K562 (cell line): Measurements from ENCODE around the gene ACO2. TPM values are rescaled to one million over a fixed set of nuclear protein-coding genes. Genes with fewer than 3 reads are reported as not detected.

ENCODE experiments used
- ATAC-seq: fragments of 200-7000 bp; cut with Tn5 transposase; 3 replicates; pipeline ENCODE4 v1.9.1; 2020; ENCODE audit warnings: moderate library complexity
- BruUV-seq: library from RNA; stranded (reverse); fragments of 400-500 nt; replicated peaks from 2 replicates; lab custom pipeline; 2021; lab: Mats Ljungman, UMichigan
- CTCF ChIA-PET: fragments of 300-600 bp; formaldehyde crosslinking; extraction: SDS; loops from one replicate; lab custom pipeline; 2021; ENCODE audit warnings: low intra/inter-chr PET ratio; lab: Yijun Ruan, JAX
- POLR2A ChIA-PET: fragments of 300-600, 350-650 bp; sonication (Branson Sonifier 250); formaldehyde crosslinking; extraction: SDS; loops from one replicate; lab custom pipeline; 2021; ENCODE audit warnings: antibody characterized with exemption, inconsistent platforms; lab: Yijun Ruan, JAX
- DNase-seq, 4 experiments: peaks; one replicate each; pipeline versions ENCODE4 v3.0.0 to v3.0.0-alpha.2; 2011 to 2018; ENCODE audit warnings: low spot score in 3 of 4, mixed read lengths in 3 of 4; ENCODE audit errors: extremely low read depth in 1 of 4
- FAIRE-seq: peaks from 2 replicates; lab custom pipeline; 2011; peaks lifted over from hg19 to GRCh38; lab: Jason Lieb, UNC
- H2AFZ ChIP-seq: 2 replicates; pipeline ENCODE4 v1.6.0; 2011; ENCODE audit warnings: low read depth, low read length, control low read depth, inconsistent platforms
- H3K27ac ChIP-seq: fragments of 200-600 bp; 3 replicates; pipeline ENCODE4 v1.8.0; 2011; ENCODE audit warnings: low read depth, mild to moderate bottlenecking, control low read depth, inconsistent platforms, low read length, moderate library complexity, mixed read lengths; ENCODE audit errors: extremely low read depth
- H3K27me3 ChIP-seq, 2 experiments: fragments of 300-600 bp in 1 of 2; 2 replicates in 1 of 2; 3 replicates in 1 of 2; pipeline versions ENCODE4 v1.6.0 to v1.8.0; 2011; ENCODE audit warnings: inconsistent platforms in 2 of 2, low read length in 2 of 2, mild to moderate bottlenecking in 1 of 2, mixed read lengths in 1 of 2, moderate library complexity in 1 of 2; ENCODE audit not compliant: control insufficient read depth in 2 of 2, insufficient read depth in 2 of 2
- H3K36me3 ChIP-seq: fragments of 300-600 bp; 3 replicates; pipeline ENCODE4 v1.8.0; 2011; ENCODE audit warnings: mild to moderate bottlenecking, low read length, inconsistent platforms; ENCODE audit not compliant: control insufficient read depth, insufficient read depth
- H3K4me1 ChIP-seq, 2 experiments: fragments of 200-600 bp in 1 of 2; replicated peaks in 1 of 2; 2 replicates in 1 of 2; 3 replicates in 1 of 2; pipeline versions ENCODE4 v1.5.1 to v1.8.0; 2011; ENCODE audit warnings: inconsistent platforms in 2 of 2, low read length in 2 of 2, mild to moderate bottlenecking in 1 of 2, mixed read lengths in 1 of 2, moderate library complexity in 1 of 2; ENCODE audit not compliant: control insufficient read depth in 2 of 2, insufficient read depth in 2 of 2
- H3K4me2 ChIP-seq: 2 replicates; pipeline ENCODE4 v1.6.1; 2011; ENCODE audit warnings: low read length, control low read depth, inconsistent platforms, mixed read lengths; ENCODE audit not compliant: insufficient read depth
- H3K4me3 ChIP-seq: fragments of 200-600 bp; sonication (generic), shearing (Covaris generic); 2 replicates; pipeline ENCODE4 v1.5.1; 2016; ENCODE audit warnings: control low read depth, inconsistent platforms
- H3K79me2 ChIP-seq: fragments of 200-600 bp; 3 replicates; pipeline ENCODE4 v1.8.0; 2011; ENCODE audit warnings: low read length, inconsistent platforms; ENCODE audit not compliant: control insufficient read depth, insufficient read depth
- H3K9ac ChIP-seq, 2 experiments: 2 replicates each; pipeline versions ENCODE4 v1.6.0 to v1.6.1; 2011; ENCODE audit warnings: low read depth in 2 of 2, low read length in 2 of 2, control low read depth in 1 of 2, inconsistent platforms in 1 of 2, mild to moderate bottlenecking in 1 of 2, mixed read lengths in 1 of 2; ENCODE audit not compliant: insufficient read depth in 1 of 2
- H3K9me1 ChIP-seq: one replicate; pipeline ENCODE4 v1.6.0; 2011; ENCODE audit warnings: inconsistent platforms, mild to moderate bottlenecking, low read length, moderate library complexity; ENCODE audit not compliant: control insufficient read depth, insufficient read depth
- H3K9me3 ChIP-seq: replicated peaks from 2 replicates; pipeline ENCODE4 v1.5.1; 2011; ENCODE audit warnings: low read depth, low read length, inconsistent platforms; ENCODE audit not compliant: control insufficient read depth, insufficient read depth
- H4K20me1 ChIP-seq: replicated peaks from 2 replicates; pipeline ENCODE4 v1.6.1; 2011; ENCODE audit warnings: low read length, inconsistent platforms, mixed read lengths; ENCODE audit not compliant: control insufficient read depth, insufficient read depth
- DMBX1 ChIP-seq: fragments of 250-450 bp; sonication (Bioruptor Pico); IDR thresholded peaks from 2 replicates; pipeline ENCODE4 v1.8.0; 2022; ENCODE audit warnings: inconsistent platforms, mild to moderate bottlenecking, moderate library complexity, borderline replicate concordance
- ETV1 ChIP-seq: fragments of 450-650 bp; conservative IDR thresholded peaks from 2 replicates; pipeline ENCODE4 v1.6.1; 2016; ENCODE audit warnings: missing genetic modification characterization, control low read depth, low read depth, missing compliant biosample characterization
- RBBP5 ChIP-seq: fragments of 200-600 bp; sonication (generic); IDR thresholded peaks from 2 replicates; pipeline ENCODE4 v1.6.1; 2012; ENCODE audit warnings: borderline replicate concordance, mild to moderate bottlenecking, low read length, control low read depth, inconsistent platforms; ENCODE audit not compliant: insufficient read depth, poor library complexity, severe bottlenecking
- RBM39 ChIP-seq: fragments of 200-400 bp; formaldehyde crosslinking; optimal IDR thresholded peaks from 2 replicates; pipeline ENCODE3; 2018; ENCODE audit warnings: low read depth, low read length
- REST ChIP-seq, 2 experiments: fragments of 450-650 bp; formaldehyde crosslinking in 1 of 2; IDR thresholded peaks; 2 replicates each; pipeline versions ENCODE4 v1.4.0 to v1.6.1; 2014 to 2020; ENCODE audit warnings: mild to moderate bottlenecking in 2 of 2, borderline replicate concordance in 1 of 2, low read depth in 1 of 2
- WGBS: fragments of 100-300 bp; shearing (Covaris generic); methylation state at CpG from one replicate; pipeline ENCODE4 v1.1.6; 2016; ENCODE audit warnings: low coverage, mixed read lengths; ENCODE audit not compliant: insufficient coverage; ENCODE audit errors: missing lambda C conversion rate; 5-methylcytosine and 5-hydroxymethylcytosine counted together
- in situ Hi-C: fragments of 300-500 bp; cut with MboI; formaldehyde crosslinking; loops from 4 replicates; pipeline ENCODE4 v1.15.0; 2018; ENCODE audit warnings: inconsistent platforms, mixed read lengths
- intact Hi-C: fragments of 100-400 bp; cut with micrococcal nuclease; formaldehyde crosslinking; loops from 2 replicates; pipeline ENCODE4 v1.14.2; 2022
- polyA plus RNA-seq, 8 experiments: library from polyadenylated mRNA; depleted of rRNA in 4 of 8; stranded (reverse) in 5 of 8; unstranded in 3 of 8; fragments of >200 nt; fragmentation: Nextera tagmentation in 2 of 8; fragmentation: Illumina TruSeq in 1 of 8; extraction: Ambion mirVana in 2 of 8; extraction: Trizol in 1 of 8; gene quantifications; 2 replicates each; pipeline versions ENCODE4 v1.2.1 to v1.2.3, GENCODE V29; 2011 to 2014; ENCODE audit warnings: inconsistent platforms in 1 of 8, missing spikeins in 1 of 8
- total RNA-seq, 7 experiments: library from RNA; depleted of rRNA in 6 of 7; stranded (reverse); fragments of >200 nt in 6 of 7; fragmentation: Illumina TruSeq in 2 of 7; extraction: Trizol in 2 of 7; gene quantifications; 2 replicates each; pipeline versions ENCODE4 v1.2.1 to v1.2.3, GENCODE V29; 2011 to 2021; ENCODE audit warnings: low replicate concordance in 1 of 7
- TF ChIP-seq, protein P1 (sequence below): fragments of 200-800 bp; sonication (Bioruptor generic); IDR thresholded peaks from 2 replicates; pipeline ENCODE4 v1.6.1; 2017; ENCODE audit warnings: missing genetic modification characterization, missing compliant biosample characterization
- TF ChIP-seq, protein P2 (sequence below): fragments of 150-350 bp; IDR thresholded peaks from 2 replicates; pipeline ENCODE4 v1.6.1; 2014; ENCODE audit warnings: low read depth, mild to moderate bottlenecking, low read length, borderline replicate concordance

The ACO2 gene
- total and polyA plus RNA-seq, 9 of the 15 experiments (the other 6 are each of a cell fraction or from before 2014, with no cell fraction given): 16.2 to 119 (median 43.2) TPM

DNA sequence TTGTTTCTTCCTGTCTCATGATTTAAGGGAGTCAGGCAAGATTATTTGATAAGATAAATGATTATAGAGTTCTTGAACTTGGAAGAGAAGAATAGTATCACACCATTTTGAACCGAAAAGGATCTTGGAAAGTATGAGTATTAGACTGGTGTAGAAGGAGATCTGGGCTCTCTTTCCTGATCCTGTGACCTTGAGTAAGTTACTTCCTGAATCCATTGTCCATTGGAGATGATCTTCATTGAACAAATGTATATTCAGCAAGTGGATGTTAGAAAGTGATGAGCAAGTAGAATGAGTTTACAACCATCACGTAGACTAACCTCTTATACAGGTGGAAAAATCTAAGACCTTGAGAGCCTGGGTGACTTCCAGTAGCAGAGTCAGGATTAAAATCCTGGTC, 2.0 kb downstream of the ACO2 start:
- BruUV-seq: no TSS peak
- H3K9me3 ChIP-seq: no peaks in the 10 kb centered on the region
- H2AFZ ChIP-seq: no peak overlapping the region
- peaks cover 3% of the 10 kb centered on the region for H3K9me1 ChIP-seq
- intact Hi-C loops: no loop called here
- peaks cover 62% of the 10 kb centered on the region for H3K36me3 ChIP-seq
- POLR2A ChIA-PET: interaction anchor here (0.6 to 1.0 kb wide), 2 partner anchors 22 to 163 kb away, joined by 3 read pairs; no protein-coding TSS in a partner anchor
- no peak overlapping the region for H3K4me2 ChIP-seq
- DNase-seq: no peak
- no peaks in the 10 kb centered on the region for H3K27me3 ChIP-seq
- FAIRE-seq: no peak
- no peak overlapping the region for H3K4me3 ChIP-seq
- H3K4me1 ChIP-seq: peaks cover 0 to 9% of the 10 kb centered on the region in 2 experiments; a peak in 2 of 5 replicates
- 0 out of 2 replicates have a peak, but pooled peaks cover 4% of the 10 kb centered on the region for H4K20me1 ChIP-seq
- in situ Hi-C loops: no loop called here
- no peak for ATAC-seq
- H3K9ac ChIP-seq: no peak overlapping the region
- no peak overlapping the region; the same call in 2 of the 3 replicates for H3K27ac ChIP-seq
- WGBS: 75% methylated on average over 2 of the region's 2 CpGs
- CTCF ChIA-PET: no interaction called here
- peaks cover 95% of the 10 kb centered on the region for H3K79me2 ChIP-seq
- TF ChIP-seq ETV1 (tag) (no peak), RBM39 (no peak), REST (IDR thresholded peaks at IDR 0.05; ENCODE audit: borderline replicate concordance) (no peak), REST (CRISPR knock-in tag; IDR thresholded peaks at IDR 0.05; ENCODE audit: low read depth) (no peak), RBBP5 (no peak), DMBX1 (no peak)
- TF ChIP-seq, protein P1, sequence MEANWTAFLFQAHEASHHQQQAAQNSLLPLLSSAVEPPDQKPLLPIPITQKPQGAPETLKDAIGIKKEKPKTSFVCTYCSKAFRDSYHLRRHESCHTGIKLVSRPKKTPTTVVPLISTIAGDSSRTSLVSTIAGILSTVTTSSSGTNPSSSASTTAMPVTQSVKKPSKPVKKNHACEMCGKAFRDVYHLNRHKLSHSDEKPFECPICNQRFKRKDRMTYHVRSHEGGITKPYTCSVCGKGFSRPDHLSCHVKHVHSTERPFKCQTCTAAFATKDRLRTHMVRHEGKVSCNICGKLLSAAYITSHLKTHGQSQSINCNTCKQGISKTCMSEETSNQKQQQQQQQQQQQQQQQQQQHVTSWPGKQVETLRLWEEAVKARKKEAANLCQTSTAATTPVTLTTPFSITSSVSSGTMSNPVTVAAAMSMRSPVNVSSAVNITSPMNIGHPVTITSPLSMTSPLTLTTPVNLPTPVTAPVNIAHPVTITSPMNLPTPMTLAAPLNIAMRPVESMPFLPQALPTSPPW: no peak
- TF ChIP-seq, protein P2, sequence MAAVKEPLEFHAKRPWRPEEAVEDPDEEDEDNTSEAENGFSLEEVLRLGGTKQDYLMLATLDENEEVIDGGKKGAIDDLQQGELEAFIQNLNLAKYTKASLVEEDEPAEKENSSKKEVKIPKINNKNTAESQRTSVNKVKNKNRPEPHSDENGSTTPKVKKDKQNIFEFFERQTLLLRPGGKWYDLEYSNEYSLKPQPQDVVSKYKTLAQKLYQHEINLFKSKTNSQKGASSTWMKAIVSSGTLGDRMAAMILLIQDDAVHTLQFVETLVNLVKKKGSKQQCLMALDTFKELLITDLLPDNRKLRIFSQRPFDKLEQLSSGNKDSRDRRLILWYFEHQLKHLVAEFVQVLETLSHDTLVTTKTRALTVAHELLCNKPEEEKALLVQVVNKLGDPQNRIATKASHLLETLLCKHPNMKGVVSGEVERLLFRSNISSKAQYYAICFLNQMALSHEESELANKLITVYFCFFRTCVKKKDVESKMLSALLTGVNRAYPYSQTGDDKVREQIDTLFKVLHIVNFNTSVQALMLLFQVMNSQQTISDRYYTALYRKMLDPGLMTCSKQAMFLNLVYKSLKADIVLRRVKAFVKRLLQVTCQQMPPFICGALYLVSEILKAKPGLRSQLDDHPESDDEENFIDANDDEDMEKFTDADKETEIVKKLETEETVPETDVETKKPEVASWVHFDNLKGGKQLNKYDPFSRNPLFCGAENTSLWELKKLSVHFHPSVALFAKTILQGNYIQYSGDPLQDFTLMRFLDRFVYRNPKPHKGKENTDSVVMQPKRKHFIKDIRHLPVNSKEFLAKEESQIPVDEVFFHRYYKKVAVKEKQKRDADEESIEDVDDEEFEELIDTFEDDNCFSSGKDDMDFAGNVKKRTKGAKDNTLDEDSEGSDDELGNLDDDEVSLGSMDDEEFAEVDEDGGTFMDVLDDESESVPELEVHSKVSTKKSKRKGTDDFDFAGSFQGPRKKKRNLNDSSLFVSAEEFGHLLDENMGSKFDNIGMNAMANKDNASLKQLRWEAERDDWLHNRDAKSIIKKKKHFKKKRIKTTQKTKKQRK: no peak
